ENCODE results near the gene TMEM252. TPM values are rescaled to one million over a fixed set of nuclear protein-coding genes. Genes with fewer than 3 reads are reported as not detected.

TMEM252 gene, protein sequence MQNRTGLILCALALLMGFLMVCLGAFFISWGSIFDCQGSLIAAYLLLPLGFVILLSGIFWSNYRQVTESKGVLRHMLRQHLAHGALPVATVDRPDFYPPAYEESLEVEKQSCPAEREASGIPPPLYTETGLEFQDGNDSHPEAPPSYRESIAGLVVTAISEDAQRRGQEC
- total RNA-seq, result not detected

DNA sequence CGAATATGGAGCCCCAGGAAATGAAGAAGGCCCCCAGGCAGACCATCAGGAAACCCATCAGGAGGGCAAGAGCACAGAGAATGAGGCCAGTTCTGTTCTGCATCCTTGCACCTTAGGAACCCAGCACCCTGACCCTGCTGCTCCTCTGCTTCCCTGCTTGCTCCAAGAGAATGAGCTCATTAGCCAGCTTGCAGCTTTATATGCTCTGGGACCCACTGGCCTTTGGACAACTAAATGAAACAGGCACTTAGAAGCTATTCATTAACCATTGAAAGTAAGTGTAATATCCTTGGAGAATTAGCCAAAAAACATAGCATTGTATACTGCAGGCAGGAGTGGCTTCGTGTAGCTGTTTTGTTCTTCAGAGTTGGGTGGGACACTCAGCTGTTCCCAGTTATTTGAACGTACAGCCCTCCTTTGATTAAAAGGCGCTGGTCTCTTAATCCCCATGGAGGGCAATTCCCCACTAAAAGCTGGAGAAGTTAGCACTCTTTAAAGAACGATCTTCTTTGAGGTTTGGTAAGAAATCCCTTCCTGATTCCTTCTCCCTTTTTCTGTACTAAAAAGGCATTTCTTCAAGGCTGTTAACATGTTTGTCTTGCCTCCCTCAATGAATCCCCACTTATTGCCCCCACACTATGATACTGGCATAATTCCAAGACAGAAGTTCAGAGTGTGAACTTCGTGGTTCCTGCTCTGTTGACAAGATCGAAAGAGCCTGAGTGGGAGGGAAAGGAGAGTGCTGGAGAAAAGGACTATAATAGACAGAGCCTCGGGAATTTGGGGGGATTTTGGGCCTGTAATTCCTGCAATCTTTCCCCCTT lies at the start of gene TMEM252:
Gene TMEM252, minus strand, starts transcription at position 172 of the 824 bp plus-strand sequence. Its CDS starts 69 bp downstream, at position 103.
- no peaks in the 10 kb centered on the region for H3K36me3 ChIP-seq
- peak within 1 kb of the TSS; percentile 1 to 89 for H3K27ac ChIP-seq
- H3K4me3 ChIP-seq, result no peak within 1 kb of the TSS
- H3K9me3 ChIP-seq, result no peaks in the 10 kb centered on the region
- DNase-seq (ENCODE audit: low spot score), result no peak
- TF ChIP-seq, protein P1, sequence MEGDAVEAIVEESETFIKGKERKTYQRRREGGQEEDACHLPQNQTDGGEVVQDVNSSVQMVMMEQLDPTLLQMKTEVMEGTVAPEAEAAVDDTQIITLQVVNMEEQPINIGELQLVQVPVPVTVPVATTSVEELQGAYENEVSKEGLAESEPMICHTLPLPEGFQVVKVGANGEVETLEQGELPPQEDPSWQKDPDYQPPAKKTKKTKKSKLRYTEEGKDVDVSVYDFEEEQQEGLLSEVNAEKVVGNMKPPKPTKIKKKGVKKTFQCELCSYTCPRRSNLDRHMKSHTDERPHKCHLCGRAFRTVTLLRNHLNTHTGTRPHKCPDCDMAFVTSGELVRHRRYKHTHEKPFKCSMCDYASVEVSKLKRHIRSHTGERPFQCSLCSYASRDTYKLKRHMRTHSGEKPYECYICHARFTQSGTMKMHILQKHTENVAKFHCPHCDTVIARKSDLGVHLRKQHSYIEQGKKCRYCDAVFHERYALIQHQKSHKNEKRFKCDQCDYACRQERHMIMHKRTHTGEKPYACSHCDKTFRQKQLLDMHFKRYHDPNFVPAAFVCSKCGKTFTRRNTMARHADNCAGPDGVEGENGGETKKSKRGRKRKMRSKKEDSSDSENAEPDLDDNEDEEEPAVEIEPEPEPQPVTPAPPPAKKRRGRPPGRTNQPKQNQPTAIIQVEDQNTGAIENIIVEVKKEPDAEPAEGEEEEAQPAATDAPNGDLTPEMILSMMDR (IDR thresholded peaks at IDR 0.05), result no peak
- no peaks in the 10 kb centered on the region for H3K27me3 ChIP-seq
- peaks cover 0 to 50% of the 10 kb centered on the region in 2 donors for H3K4me1 ChIP-seq

DNA sequence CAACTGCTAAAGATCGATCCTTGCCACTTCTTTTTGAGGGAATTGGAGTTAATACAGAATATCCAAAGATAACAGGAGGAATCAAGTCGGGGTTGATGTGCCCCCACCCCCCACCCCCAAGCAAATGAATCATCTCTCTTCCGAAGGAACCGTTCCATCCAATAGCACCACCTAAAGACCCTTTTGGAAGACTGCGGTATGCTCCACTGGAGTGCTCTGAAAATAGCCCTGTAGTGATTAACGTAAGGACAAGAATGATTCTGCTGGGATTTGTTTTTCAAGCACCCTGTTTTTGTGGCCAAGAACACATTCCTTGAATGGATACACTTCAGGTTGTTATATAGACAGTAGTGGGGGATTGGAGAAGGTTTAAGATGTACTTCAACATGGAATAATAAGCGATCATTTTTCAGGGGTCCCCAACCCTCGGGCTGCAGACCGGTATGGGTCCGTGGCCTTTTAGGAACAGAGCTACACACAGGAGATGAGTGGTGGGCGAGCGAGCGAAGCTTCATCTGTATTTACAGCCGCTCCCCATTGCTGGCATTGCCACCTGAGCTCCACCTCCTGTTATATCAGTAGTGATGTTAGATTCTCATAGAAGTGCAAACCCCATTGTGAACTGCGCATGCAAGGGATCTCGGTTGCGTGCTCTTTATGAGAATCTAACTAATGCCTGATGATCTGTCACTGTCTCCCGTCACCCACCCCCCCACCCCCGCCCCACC lies 44.5 kb upstream of the TMEM252 start:
- no peaks in the 10 kb centered on the region for H3K27me3 ChIP-seq
- peaks cover 0 to 6% of the 10 kb centered on the region in 2 donors for H3K4me1 ChIP-seq
- DNase-seq (ENCODE audit: low spot score), result no peak
- peaks cover 0 to 7% of the 10 kb centered on the region in 2 donors for H3K9me3 ChIP-seq
- H3K4me3 ChIP-seq, result no peak overlapping the region
- TF ChIP-seq, protein P1 (IDR thresholded peaks at IDR 0.05), result no peak
- no peak overlapping the region for H3K27ac ChIP-seq
- H3K36me3 ChIP-seq, result no peaks in the 10 kb centered on the region

DNA sequence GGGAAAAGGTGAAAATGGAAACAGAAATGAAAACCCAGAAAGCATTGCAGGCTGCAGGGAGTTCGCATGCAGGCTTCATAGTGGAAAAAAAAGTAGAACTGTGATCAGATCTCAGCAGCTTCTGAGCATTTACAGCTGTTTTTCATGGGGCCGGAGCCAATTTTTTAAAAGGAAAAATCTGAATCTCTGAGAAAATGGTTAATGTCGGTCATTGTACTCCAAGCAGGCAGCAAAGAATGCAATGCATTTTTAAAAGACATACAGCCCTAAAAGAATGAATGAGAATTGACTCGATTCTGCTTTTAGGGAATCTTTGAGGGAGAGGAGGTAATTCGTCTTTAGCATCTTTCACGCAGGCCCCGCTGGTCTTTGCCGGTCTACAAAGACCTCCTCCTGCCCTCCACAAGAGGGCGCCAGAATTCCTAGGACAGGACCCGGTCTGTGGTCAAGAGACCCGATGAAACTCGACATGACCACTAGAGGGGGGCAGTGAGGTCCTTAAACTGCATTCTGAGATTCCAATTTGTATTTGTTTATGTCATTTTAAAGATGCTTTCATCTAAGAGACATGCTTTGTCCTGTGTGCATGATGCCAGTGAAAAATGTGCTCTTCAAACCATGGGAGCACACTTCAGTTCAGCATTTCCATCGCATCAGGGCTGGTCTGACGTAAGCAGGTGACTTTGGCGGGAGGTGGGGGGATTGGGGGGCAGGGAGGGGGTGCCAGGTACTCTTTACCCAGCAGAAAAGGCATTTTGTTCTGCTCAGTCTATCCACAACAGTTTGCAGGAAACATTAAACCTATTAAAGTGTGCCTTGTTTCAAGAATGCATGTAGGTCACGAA lies 43.7 kb upstream of the TMEM252 start:
- TF ChIP-seq, protein P1 (IDR thresholded peaks at IDR 0.05), result peak; percentile 94 to 98
- DNase-seq (ENCODE audit: low spot score), result peak; percentile 82
- peaks cover 0 to 6% of the 10 kb centered on the region in 2 donors for H3K4me1 ChIP-seq
- H3K36me3 ChIP-seq, result no peaks in the 10 kb centered on the region
- H3K27me3 ChIP-seq, result no peaks in the 10 kb centered on the region
- H3K4me3 ChIP-seq, result no peak overlapping the region
- H3K9me3 ChIP-seq, result peaks cover 0 to 7% of the 10 kb centered on the region in 2 donors
- no peak overlapping the region for H3K27ac ChIP-seq

DNA sequence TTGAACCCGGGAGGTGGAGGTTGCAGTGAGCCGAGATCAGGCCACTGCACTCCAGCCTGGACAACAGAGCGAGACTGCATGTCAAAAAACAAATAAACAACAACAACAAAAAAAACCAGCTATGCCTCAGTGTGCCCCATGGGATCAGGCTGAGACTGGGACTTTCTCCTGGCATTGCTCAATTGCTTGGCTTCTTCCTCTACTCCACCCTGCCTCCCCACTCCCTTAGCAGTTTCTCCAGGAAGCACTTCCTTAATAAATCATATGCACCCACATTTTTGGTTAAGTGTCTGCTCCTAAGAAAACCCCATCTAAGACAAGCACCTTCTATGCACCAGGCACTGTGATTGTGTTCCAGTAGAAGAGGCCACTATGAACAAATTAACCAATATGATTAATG lies 41.0 kb upstream of the TMEM252 start:
- Histone ChIP-seq H3K4me1 (peaks cover 0 to 6% of the 10 kb centered on the region in 2 donors), H3K9me3 (no peaks in the 10 kb centered on the region), H3K27me3 (no peaks in the 10 kb centered on the region), H3K4me3 (no peak overlapping the region), H3K36me3 (no peaks in the 10 kb centered on the region), H3K27ac (no peak overlapping the region)
- DNase-seq (ENCODE audit: low spot score), result no peak
- TF ChIP-seq, protein P1 (IDR thresholded peaks at IDR 0.05), result no peak
